ENCODE measurements around the gene AIF1L. TPM values are rescaled to one million over a fixed set of nuclear protein-coding genes. Genes with fewer than 3 reads are reported as not detected.

The AIF1L gene
- polyA plus RNA-seq, 1 donor (not counting 4 experiments of a cell fraction or from before 2014, with no cell fraction given), result 1.5 TPM

DNA sequence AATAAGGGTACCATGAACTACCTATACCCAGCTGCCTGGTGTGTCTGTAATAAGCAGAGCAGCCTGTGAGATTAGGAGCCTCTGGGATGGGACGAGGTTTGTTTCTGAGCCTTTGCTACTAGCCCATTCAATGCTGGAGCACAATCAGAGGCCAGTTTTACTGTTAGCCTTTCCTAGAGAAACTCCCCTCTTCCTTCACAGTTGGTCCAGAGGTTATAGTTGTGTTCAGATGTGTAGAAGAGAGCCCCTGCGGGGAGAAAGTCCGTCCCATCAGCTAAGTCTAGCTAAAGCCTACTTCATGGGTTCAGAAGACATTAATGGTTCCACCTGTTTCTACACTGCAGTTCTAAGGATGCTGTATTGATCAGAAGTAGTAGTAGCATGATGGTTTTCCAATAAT, 45.8 kb downstream of the AIF1L start:
- H3K36me3 ChIP-seq (ENCODE audit: control insufficient read depth in 2 of 2, extremely low read depth in 1 of 2, insufficient read depth in 2 of 2, low read length in 2 of 2), result peaks cover 26 to 34% of the 10 kb centered on the region in 2 experiments
- TF ChIP-seq EZH2 (IDR thresholded peaks at IDR 0.05; ENCODE audit: low read length), result no peak
- TF ChIP-seq, protein P1, sequence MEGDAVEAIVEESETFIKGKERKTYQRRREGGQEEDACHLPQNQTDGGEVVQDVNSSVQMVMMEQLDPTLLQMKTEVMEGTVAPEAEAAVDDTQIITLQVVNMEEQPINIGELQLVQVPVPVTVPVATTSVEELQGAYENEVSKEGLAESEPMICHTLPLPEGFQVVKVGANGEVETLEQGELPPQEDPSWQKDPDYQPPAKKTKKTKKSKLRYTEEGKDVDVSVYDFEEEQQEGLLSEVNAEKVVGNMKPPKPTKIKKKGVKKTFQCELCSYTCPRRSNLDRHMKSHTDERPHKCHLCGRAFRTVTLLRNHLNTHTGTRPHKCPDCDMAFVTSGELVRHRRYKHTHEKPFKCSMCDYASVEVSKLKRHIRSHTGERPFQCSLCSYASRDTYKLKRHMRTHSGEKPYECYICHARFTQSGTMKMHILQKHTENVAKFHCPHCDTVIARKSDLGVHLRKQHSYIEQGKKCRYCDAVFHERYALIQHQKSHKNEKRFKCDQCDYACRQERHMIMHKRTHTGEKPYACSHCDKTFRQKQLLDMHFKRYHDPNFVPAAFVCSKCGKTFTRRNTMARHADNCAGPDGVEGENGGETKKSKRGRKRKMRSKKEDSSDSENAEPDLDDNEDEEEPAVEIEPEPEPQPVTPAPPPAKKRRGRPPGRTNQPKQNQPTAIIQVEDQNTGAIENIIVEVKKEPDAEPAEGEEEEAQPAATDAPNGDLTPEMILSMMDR (optimal IDR thresholded peaks at IDR 0.05 in 1 of 3, IDR thresholded peaks at IDR 0.05 in 1 of 3, conservative IDR thresholded peaks at IDR 0.05 in 1 of 3; ENCODE audit: extremely low read depth in 1 of 3, insufficient read depth in 2 of 3, low read length in 3 of 3), result no peak

DNA sequence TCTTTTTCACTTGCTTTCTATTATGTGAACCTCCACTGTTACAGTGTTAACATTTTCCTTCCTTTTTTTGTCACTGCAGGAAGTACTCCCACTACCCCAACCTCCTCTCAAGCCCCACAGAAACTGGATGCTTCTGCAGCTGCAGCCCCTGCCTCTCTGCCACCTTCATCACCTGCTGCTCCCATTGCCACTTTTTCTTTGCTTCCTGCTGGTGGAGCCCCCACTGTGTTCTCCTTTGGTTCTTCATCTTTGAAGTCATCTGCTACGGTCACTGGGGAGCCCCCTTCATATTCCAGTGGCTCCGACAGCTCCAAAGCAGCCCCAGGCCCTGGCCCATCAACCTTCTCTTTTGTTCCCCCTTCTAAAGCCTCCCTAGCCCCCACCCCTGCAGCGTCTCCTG, 47.9 kb downstream of the AIF1L start:
- DNase-seq (ENCODE audit: low read depth, low spot score) (no peak), FAIRE-seq (no peak)
- dilution Hi-C loops (cut with MboI; ENCODE audit: extremely low pct_ligation_motif_present, low sequenced_read_pairs), result no loop called here
- Histone ChIP-seq H3K4me2 (ENCODE audit: control insufficient read depth, extremely low read depth, insufficient read depth, low read depth, low read length) (no peak overlapping the region), H3K36me3 (ENCODE audit: control insufficient read depth in 2 of 2, extremely low read depth in 1 of 2, insufficient read depth in 2 of 2, low read length in 2 of 2) (peaks cover 29 to 33% of the 10 kb centered on the region in 2 experiments), H2AFZ (ENCODE audit: control insufficient read depth, low read length) (no peak overlapping the region), H4K20me1 (ENCODE audit: control insufficient read depth, extremely low read depth, insufficient read depth, low read length) (no peaks in the 10 kb centered on the region), H3K79me2 (ENCODE audit: control insufficient read depth, insufficient read depth, low read length) (no peaks in the 10 kb centered on the region), H3K9me1 (ENCODE audit: control insufficient read depth, extremely low read depth, insufficient read depth, low read length) (no peaks in the 10 kb centered on the region), H3K4me3 (ENCODE audit: control insufficient read depth in 2 of 3, extremely low read depth in 1 of 3, insufficient read depth in 2 of 3, low read depth in 1 of 3, low read length in 3 of 3) (no peak overlapping the region), H3K9me3 (ENCODE audit: control insufficient read depth, low read depth, low read length) (no peaks in the 10 kb centered on the region), H3K9ac (ENCODE audit: control insufficient read depth, extremely low read depth, insufficient read depth, low read length) (no peak overlapping the region), H3K27me3 (ENCODE audit: control insufficient read depth, extremely low read depth, insufficient read depth, low read length) (no peaks in the 10 kb centered on the region), H3K27ac (ENCODE audit: control insufficient read depth, insufficient read depth, low read length) (no peak overlapping the region), H3K4me1 (ENCODE audit: control insufficient read depth, extremely low read depth, insufficient read depth, low read length) (no peaks in the 10 kb centered on the region)
- TF ChIP-seq, protein P1 (optimal IDR thresholded peaks at IDR 0.05 in 1 of 3, IDR thresholded peaks at IDR 0.05 in 1 of 3, conservative IDR thresholded peaks at IDR 0.05 in 1 of 3; ENCODE audit: extremely low read depth in 1 of 3, insufficient read depth in 2 of 3, low read length in 3 of 3), result no peak
- no peak for TF ChIP-seq EZH2 (IDR thresholded peaks at IDR 0.05; ENCODE audit: low read length)

More for the DNA sequence above, 45.8 kb downstream of the AIF1L start:
- FAIRE-seq (no peak), DNase-seq (ENCODE audit: low read depth, low spot score) (no peak)
- H3K4me2 ChIP-seq (ENCODE audit: control insufficient read depth, extremely low read depth, insufficient read depth, low read depth, low read length), result no peak overlapping the region
- H3K27ac ChIP-seq (ENCODE audit: control insufficient read depth, insufficient read depth, low read length), result no peak overlapping the region
- no peaks in the 10 kb centered on the region for H4K20me1 ChIP-seq (ENCODE audit: control insufficient read depth, extremely low read depth, insufficient read depth, low read length)
- H3K9me1 ChIP-seq (ENCODE audit: control insufficient read depth, extremely low read depth, insufficient read depth, low read length), result no peaks in the 10 kb centered on the region
- H3K4me1 ChIP-seq (ENCODE audit: control insufficient read depth, extremely low read depth, insufficient read depth, low read length), result no peaks in the 10 kb centered on the region
- H3K9ac ChIP-seq (ENCODE audit: control insufficient read depth, extremely low read depth, insufficient read depth, low read length), result no peak overlapping the region
- dilution Hi-C loops (cut with MboI; ENCODE audit: extremely low pct_ligation_motif_present, low sequenced_read_pairs), result no loop called here
- no peak overlapping the region for H3K4me3 ChIP-seq (ENCODE audit: control insufficient read depth in 2 of 3, extremely low read depth in 1 of 3, insufficient read depth in 2 of 3, low read depth in 1 of 3, low read length in 3 of 3)
- no peaks in the 10 kb centered on the region for H3K9me3 ChIP-seq (ENCODE audit: control insufficient read depth, low read depth, low read length)
- no peak overlapping the region for H2AFZ ChIP-seq (ENCODE audit: control insufficient read depth, low read length)
- H3K79me2 ChIP-seq (ENCODE audit: control insufficient read depth, insufficient read depth, low read length), result no peaks in the 10 kb centered on the region
- no peaks in the 10 kb centered on the region for H3K27me3 ChIP-seq (ENCODE audit: control insufficient read depth, extremely low read depth, insufficient read depth, low read length)
